ENCODE data around the gene SIRPB2.

DNA sequence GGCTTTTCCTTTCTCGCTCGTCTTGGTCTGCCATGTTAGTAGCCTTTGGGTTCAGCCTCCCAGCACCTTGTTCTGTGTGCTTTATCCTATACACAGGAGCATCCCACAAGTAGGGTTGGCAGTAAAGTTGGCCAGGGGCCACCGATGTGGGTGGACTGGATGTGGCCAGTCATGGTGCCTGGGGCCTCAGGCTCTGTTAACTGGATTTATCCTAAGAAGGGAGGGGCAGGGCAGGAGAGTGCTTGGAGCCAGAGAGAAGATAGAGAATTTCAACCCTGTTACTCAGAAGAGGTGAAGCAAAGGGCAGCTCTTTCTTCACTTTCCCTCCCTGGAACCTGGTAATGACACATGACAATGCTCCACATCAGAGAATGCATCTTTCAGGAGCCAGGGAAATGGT is 14.1 kb upstream of the SIRPB2 start:
- TF ChIP-seq, protein P1, sequence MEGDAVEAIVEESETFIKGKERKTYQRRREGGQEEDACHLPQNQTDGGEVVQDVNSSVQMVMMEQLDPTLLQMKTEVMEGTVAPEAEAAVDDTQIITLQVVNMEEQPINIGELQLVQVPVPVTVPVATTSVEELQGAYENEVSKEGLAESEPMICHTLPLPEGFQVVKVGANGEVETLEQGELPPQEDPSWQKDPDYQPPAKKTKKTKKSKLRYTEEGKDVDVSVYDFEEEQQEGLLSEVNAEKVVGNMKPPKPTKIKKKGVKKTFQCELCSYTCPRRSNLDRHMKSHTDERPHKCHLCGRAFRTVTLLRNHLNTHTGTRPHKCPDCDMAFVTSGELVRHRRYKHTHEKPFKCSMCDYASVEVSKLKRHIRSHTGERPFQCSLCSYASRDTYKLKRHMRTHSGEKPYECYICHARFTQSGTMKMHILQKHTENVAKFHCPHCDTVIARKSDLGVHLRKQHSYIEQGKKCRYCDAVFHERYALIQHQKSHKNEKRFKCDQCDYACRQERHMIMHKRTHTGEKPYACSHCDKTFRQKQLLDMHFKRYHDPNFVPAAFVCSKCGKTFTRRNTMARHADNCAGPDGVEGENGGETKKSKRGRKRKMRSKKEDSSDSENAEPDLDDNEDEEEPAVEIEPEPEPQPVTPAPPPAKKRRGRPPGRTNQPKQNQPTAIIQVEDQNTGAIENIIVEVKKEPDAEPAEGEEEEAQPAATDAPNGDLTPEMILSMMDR (IDR thresholded peaks at IDR 0.05), result no peak
- TF ChIP-seq POLR2A (IDR thresholded peaks at IDR 0.05), result no peak
